HCT116 (cell line): ENCODE results near the gene ABCC10.
"Not testable (repeated sequence)": the region's sequence is repeated elsewhere in the genome, so short reads cannot be mapped to it uniquely, and the experiment has no call there.

Experiments
- CTCF ChIP-seq, 3 experiments: fragments of 200-600 bp in 1 of 3; sonication (generic) in 1 of 3; IDR thresholded peaks in 2 of 3; conservative IDR thresholded peaks in 1 of 3; 2 replicates each; pipeline ENCODE4 v1.5.1; 2012 to 2017; ENCODE audit warnings: low read depth in 2 of 3, low read length in 2 of 3, antibody characterized with exemption in 1 of 3, borderline replicate concordance in 1 of 3, control low read depth in 1 of 3, mild to moderate bottlenecking in 1 of 3, mixed read lengths in 1 of 3, mixed run types in 1 of 3, moderate library complexity in 1 of 3; ENCODE audit not compliant: insufficient read depth in 1 of 3
- EGR1 ChIP-seq: IDR thresholded peaks from 2 replicates; pipeline ENCODE4 v1.6.1; 2012; ENCODE audit warnings: low read depth
- EZH2 ChIP-seq: fragments of 200-600 bp; sonication (generic); IDR thresholded peaks from 2 replicates; pipeline ENCODE4 v1.6.1; 2017; ENCODE audit warnings: antibody characterized with exemption, mixed run types
- EZH2phosphoT487 ChIP-seq: fragments of 200-600 bp; IDR thresholded peaks from 2 replicates; pipeline ENCODE4 v1.6.1; 2018; ENCODE audit warnings: antibody characterized with exemption, borderline replicate concordance
- POLR2A ChIP-seq: IDR thresholded peaks from 2 replicates; pipeline ENCODE4 v1.7.0; 2011; ENCODE audit warnings: borderline replicate concordance; ENCODE audit not compliant: insufficient read depth, insufficient read length; ENCODE audit errors: extremely low read depth
- POLR2AphosphoS5 ChIP-seq: IDR thresholded peaks from 2 replicates; pipeline ENCODE4 v1.6.1; 2011; ENCODE audit warnings: mild to moderate bottlenecking, low read depth, low read length, moderate library complexity
- REST ChIP-seq: IDR thresholded peaks from 2 replicates; pipeline ENCODE4 v1.6.1; 2012; ENCODE audit warnings: low read depth
- ZFX ChIP-seq: fragments of 450-650 bp; IDR thresholded peaks from 2 replicates; pipeline ENCODE4 v1.6.1; 2017

GRCh38 chr6:43458154-43458553, 30.8 kb downstream of the ABCC10 start:
- not testable (repeated sequence) for TF ChIP-seq EZH2phosphoT487; ZFX; REST; CTCF (IDR thresholded peaks at IDR 0.05 in 2 of 3, conservative IDR thresholded peaks at IDR 0.05 in 1 of 3; ENCODE audit: borderline replicate concordance in 1 of 3, insufficient read depth in 1 of 3, low read depth in 2 of 3, low read length in 2 of 3); POLR2AphosphoS5; EGR1; EZH2; POLR2A
